GM21786 (cell line): Measurements from ENCODE around the gene TM7SF3.

ENCODE experiments used
- ATAC-seq: cut with Tn5 transposase; IDR thresholded peaks from one replicate; pipeline ENCODE4 v1.9.1; 2021; ENCODE audit not compliant: unreplicated experiment

The TM7SF3 gene

DNA sequence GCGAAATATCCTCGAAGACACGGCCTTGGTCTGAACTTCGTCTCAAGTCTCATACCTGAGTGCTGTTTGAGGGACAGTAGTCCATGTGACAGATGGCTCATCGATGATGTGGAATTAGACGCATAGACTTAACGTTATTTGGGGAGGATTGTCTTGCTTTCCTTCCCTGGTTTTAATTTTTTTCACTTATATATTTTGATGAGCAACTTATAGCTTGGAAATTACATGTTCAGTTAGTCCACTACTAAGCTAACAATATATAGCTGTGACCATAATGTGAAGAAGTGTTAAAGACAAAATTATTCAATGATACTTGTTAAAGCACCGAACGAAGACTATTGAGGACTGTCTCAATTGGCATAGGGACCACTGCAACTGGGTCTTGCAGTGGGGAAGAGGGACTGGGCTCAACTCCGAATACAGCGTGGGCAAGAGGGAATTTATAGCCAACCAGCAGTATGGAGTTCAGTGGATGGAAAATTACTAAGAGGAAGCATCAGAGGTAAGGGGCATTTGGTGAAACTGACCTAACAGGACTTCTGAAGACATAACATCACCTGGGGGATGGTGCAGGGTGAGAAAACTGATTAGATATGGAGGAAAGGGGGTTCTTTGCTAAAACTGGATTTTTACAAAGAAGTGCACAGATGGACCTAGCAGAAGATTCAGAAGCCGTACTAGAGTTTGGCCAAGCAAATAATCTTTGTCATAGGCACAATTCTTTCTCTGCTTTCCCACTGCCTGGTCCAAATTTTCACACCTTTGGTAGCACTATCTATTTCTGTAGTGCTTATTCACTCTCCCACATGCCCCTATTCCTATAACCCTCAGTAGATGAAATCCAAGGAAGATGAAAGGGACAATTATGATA is 910 bp upstream of the TM7SF3 start:
- ATAC-seq: no peak

- ATAC-seq: peak; percentile 14
Measured at GRCh38 chr12:27013611-27014084, 536 bp downstream of the TM7SF3 start.

DNA sequence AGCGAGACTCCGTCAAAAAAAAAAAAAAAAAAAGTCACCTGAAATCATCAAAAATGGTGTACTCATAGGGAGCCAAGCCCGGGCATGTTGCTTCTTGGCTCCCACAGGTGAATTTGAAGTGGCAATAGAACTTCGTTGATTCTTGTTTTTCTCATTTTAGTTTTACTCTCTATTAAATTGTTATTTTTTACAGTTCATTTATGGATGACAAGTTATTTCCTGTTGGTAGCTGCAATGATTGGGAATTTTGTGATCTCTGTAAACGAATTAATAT is 1.3 kb downstream of the TM7SF3 start:
- ATAC-seq: no peak

- ATAC-seq: no peak
Measured at GRCh38 chr12:27012239-27012981, 1.8 kb downstream of the TM7SF3 start.

DNA sequence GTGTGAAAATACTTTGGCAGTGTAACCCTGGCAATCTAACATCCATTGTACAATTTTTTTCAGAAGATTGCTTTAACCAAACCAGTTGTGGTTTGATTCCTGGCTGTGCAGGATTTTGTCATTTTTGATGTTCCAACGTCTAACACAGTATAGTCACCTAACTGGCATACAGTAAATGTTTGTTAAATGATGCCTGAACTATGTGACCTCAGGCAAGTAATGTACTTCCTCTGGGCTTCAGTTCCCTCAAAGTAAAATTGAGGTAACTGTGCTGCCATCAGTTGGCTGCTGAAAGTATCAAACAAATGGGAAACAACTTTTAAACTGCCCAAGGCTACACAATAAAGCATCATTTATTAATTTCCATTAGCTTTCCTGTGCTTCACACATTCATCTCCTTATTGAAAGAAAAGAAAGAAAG is 4.3 kb downstream of the TM7SF3 start:
- no peak for ATAC-seq

DNA sequence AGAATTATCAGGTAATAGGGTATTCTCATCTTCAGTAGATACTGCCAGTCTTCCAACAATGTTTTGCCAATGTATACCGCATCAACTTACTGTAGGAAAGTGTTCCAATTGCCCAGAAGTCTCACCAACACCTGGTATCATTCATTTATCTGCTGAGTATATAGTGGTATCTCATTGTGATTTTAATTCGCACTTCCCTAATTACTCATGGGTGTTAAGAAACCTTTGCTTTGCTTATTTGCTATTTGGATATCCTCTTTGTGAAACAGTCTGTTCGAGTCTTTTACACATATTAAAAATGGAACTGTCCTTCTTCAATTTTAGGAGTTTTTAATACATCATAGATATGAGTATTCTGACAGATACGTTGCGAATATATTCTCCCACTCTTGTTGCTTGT is 6.1 kb downstream of the TM7SF3 start:
- no peak for ATAC-seq

GRCh38 chr12:27006797-27007467 is 7.3 kb downstream of the TM7SF3 start:
- ATAC-seq: no peak

GRCh38 chr12:27005495-27005894 is 8.7 kb downstream of the TM7SF3 start:
- no peak for ATAC-seq

DNA sequence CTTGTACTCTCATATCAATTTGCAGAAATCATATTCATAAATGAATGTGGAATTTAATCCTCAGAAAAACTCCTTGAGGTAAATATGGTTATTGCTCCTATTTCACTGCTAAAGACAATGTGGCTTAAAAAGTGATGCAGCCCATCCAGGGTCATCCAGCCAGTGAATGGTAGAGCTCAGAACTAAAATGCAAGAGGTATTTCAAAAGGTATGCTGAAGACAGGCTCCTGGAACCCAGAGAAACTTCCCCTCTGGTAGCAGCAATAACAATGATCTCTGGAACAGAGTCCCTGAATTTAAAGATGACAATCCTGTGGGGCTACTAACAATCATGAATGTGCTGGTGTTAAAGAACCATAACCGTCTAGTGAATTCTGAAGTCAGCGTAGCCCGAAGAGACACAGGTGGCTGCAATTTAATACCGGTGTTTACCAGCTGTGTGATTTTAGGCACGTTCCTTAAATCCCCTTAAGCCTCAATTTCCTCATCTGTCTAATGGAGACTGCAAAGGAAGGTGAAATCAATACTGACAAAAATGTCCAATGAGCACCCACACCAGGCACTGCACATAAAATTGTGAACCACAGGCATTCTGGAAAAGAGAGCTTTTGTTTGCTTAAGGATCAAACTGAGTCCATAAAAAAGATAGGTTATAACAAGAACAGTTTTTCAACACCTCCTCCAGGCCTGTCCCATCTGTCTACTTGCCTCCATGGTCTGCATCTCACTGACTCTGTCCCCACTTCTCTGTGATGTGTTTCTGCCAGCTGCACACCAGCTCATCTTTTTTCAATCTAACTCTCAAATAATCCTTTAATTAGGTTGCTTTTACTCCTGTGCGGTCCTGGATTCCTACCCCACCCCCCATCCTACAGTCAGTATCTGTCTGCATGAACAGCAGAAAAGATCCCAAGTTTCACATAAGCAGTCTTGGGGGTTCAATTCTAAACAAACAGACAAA is 10.5 kb downstream of the TM7SF3 start:
- no peak for ATAC-seq

DNA sequence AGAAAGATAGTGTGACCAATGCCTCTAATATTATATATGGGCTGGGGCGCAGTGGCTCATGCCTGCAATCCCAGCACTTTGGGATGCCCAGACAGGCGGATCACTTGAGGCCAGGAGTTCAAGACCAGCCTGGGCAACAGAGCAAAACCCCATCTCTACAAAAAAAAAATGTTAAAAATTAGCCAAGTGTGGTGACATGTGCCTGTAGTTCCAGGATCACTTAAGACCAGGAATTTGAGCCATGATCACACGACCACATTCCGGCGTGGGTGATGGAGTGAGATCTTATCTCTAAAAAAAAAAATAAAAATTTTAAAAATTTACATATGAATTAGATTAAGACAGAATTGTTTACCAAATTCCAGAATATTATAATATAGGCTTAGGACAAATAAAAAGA is 12.0 kb downstream of the TM7SF3 start:
- ATAC-seq: no peak

GRCh38 chr12:27001663-27002062 is 12.5 kb downstream of the TM7SF3 start:
- ATAC-seq: no peak

DNA sequence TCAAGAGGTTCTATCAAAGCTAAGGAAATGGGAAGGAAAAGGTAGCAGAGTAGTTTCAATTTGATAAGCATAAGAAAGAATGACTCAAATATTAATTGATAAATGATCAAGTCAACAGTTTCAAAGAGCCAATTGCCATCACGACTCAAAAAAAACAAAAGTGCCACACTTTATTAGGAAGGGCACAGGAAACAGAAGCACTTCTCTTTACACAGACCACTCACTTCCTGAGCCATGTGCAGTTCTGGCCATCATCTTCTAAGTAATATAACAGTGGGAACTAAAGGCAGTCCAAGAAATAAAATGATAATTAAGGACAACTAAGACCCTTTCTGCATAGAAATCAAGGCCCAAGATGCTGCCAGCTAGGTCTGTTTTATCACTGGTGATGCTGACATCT is 13.2 kb downstream of the TM7SF3 start:
- ATAC-seq: no peak

- ATAC-seq: no peak
Measured at GRCh38 chr12:26997003-26997402, 17.2 kb downstream of the TM7SF3 start.

- ATAC-seq: no peak
Measured at GRCh38 chr12:26995706-26996105, 18.5 kb downstream of the TM7SF3 start.

GRCh38 chr12:26994109-26994508 is 20.1 kb downstream of the TM7SF3 start:
- no peak for ATAC-seq

GRCh38 chr12:26991826-26992225 is 22.4 kb downstream of the TM7SF3 start:
- ATAC-seq: no peak

GRCh38 chr12:26989873-26990272 is 24.3 kb downstream of the TM7SF3 start:
- ATAC-seq: no peak

DNA sequence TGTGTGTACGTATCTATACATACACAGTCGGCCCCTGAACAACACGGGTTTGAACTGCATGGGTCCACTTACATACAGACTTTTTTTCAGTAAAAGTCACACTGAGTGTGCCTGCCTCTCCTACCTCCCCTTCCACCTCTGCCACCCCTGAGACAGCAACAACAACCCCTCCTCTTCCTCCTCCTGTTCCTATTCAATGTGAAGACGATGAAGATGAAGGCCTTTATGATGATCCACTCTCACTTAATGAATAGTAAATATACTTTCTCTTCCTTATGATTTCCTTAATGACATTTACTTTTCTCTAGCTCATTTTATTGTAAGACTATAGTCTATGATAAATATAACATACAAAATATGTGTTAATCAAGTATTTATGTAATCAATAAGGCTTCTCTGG is 25.5 kb downstream of the TM7SF3 start:
- no peak for ATAC-seq

- ATAC-seq: no peak
Measured at GRCh38 chr12:26987634-26988424, 26.4 kb downstream of the TM7SF3 start.

DNA sequence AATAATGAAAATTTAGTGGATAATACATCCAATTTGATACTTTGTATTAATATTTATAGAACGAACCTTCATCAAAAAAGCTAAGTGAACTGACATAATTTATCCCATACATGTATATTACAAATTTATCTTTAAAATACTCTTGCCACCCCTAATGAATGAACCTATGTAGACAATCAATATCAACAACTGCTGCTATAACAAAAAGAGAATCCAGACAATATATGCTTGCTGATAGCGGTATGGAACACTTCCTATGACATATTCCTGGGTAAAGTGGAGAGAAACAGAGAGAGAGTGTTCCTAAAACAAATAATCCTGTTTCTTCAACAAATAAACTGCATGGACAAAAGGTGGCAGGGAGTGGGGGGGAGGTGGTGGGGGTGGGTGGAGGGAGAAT is 31.3 kb downstream of the TM7SF3 start:
- no peak for ATAC-seq
